ENCODE data around the gene OMA1.

The OMA1 gene

DNA sequence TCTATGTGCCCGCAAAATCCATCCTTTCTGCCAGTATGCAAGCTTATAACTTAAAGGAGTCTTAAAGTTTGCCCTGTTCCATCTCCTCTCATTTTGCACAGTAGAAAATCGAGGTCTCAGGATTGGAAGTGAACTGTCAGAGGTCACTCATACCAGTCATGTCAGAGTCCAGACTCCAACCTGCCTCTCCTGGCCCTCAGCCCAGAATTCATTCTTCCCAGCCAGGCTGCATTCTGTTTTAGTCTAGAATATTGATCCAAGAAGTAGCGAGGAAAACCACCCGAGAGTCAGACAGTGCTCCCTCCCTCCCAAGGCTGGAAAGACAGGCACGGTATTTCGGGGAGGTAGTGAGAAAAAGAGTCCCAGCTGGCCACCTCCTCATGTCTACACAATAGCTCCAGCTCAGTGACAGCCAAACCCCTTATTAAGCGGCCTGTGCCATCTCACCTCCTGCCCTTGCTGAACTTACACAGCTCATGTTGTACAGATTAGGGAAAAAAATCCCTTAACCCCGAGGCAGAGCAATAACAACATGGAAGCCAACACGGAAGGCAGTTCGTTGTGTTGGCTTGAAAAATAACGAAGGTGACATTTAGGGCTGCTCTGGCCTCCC is 89.4 kb downstream of the OMA1 start:
- no peak for DNase-seq

DNA sequence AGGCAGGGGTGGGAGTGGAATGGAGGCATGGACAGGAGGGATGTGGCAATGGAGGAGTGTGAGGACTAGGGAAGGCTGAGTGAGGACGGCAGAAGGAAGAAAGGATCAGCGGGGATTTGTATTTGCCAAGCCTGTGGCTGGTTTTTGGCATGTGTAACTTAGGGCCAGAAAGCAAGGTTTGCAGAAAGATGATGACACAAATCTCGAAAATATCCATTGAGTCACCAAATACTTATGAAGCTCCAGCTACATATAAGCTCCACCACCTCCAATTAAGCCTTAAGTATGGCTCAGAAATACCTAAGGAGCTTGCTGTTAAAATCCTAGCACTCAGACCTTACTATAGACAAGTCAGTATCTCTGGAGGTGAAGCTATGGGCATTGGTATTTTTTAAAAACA is 90.1 kb downstream of the OMA1 start:
- no peak for DNase-seq

DNA sequence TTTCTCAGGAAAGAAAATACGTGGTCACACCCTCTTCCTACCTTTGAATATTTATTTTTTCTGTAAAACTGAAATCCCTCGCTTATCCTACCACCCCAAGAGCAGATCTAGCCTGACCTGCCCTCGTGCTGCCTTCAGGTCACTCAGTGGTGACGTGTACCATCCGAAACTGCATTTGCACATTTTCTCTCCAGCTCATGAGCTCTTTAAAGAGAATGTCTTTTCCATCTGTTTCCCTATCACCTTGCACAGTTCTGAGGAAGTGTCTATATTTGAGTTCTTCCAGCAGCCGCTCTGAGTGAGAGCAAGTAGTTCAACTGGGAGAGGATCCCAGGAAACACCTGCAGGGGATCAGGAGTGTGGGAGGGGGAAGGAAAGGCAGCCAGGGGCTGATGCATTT is 91.7 kb downstream of the OMA1 start:
- no peak for DNase-seq

DNA sequence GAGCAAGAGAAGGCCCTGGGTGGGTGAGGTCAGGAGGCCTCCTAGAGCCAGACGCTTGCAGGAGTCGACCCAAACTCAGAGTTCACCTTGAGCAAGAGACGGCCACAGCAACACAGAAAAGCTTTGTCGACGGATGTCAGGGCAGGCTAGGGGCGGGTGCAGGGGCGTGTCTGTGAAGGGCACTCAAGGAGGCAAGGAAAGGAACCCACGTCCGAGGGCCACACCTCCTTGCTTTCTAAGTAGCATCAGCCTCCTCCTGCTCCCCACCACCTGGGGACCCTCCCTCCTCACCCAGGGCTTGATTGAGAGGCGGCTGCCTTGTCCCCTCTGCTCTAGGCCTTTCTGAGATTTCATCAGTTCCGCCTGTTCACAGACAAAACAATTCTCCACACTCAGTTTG is 92.1 kb downstream of the OMA1 start:
- no peak for DNase-seq

DNA sequence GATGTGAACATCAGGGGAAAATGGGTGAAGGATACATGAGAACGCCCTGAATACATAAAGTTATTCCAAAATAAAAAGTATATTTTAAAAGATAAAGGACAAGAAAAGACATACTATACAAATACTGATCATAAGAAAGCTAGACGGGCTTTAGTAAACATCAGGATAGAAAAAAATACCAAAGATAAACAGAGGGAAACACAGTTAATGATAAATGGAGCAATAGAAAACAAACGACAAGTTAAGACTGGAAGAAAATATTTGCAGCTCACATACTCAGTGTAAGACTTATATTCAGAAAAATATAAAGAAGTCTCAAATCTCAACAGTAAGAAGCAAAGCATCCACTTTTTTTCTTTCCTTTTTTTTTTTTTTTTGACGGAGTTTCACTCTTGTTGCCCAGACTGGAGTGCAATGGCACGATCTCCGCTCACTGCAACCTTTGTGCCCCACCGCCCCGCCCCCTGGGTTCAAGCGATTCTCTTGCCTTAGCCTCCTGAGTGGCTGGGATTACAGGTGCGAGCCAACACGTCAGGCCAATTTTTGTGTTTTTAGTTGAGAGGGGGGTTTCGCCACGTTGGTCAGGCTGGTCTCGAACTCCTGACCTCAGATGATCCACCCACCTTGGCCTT is 94.8 kb downstream of the OMA1 start:
- DNase-seq = no peak

DNA sequence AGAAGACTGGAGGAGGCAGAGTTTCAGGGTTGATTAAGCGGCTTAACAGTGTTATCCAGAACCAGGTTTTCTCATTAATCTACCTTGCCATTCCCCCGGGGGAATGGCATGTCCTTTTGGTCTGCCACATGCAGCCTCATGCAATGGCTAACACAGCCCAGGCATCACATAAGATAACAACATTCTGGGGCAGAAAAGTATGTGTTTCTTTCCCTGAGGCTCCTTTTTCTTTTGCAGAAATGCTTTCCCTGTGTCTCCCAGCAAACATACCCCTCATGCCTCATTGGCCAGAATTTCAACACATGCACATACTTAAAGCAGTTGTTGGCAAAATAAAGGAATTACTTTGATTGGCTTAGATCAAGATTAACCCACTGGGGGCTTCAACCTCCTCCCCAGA is 98.6 kb downstream of the OMA1 start:
- no peak for DNase-seq

DNA sequence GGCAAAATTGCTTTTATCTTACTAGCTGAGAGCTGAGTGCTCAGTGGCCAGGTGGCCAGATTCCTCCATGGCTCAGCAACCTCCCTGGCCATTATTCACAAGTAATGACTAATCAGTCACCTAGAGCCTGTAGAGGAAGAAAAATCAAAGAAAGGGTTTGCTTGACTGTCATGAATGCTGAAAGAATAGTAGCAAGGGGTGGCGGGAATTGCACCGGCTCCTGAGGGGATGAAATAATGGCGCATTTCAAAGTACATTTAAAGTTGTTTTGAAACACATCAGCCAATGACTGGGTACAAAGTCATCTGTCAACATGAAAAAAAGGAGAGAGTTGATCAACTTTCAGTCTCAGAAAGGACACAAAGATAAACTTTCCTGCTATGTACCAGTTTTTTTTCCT is 99.5 kb downstream of the OMA1 start:
- no peak for DNase-seq

DNA sequence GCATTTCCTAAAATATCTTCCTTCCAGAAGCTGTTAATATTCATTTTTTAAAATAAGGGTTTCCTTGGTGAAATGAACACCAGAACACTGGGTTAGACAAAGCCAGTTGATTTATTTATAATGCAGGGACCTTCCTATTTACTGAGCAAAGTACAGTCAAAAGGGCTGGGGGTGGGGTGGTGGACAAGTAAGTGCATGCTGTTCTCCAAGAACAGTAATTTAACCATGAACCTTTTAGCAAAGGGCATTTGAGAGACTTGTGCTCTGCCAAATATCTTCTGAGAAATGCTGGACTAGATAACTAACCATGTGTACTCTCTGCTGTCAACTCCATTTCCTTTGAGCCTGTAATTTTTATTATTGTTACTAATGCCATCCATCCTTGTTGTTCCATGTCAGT is 100.2 kb downstream of the OMA1 start:
- no peak for DNase-seq

DNA sequence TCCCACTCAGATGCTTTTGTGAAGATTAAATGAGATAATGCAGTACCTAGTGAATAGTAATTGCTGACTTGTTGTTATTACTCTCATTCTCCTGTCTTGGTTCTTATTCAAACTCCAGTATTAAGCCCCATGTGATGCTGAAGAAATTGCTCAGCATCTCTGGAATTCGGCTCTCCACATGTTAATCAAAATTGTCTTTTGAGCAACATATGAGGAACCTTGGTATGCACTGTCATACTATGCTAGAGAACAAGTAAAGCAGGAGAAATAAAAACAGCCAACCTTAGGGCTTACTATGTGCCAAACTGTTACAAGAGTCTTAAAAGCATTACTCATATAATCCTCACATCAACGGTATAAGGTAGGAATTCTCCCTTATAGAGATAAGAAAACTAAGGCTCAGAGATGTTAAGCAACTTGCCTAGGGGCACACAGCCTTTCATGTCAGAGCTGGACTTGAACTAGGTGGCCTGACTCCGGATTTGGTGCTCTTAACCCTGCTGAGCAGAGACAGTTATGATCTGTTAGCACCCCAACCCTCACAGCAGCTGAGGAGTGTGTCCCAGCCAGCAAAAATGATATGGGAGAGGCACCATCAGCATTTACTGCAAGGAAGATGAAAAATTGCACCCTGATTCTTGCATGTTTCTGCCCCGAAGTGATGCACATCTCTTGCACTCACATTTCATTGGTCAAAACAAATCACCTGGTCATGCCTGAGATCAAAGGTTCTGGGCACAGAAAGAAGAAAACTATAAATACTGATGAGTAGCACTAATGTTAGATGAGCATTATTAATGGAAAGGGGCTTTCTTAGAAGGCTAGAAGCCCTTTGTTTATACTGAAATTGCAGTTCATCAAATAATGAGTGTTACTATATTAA is 102.3 kb downstream of the OMA1 start:
- DNase-seq = no peak

DNA sequence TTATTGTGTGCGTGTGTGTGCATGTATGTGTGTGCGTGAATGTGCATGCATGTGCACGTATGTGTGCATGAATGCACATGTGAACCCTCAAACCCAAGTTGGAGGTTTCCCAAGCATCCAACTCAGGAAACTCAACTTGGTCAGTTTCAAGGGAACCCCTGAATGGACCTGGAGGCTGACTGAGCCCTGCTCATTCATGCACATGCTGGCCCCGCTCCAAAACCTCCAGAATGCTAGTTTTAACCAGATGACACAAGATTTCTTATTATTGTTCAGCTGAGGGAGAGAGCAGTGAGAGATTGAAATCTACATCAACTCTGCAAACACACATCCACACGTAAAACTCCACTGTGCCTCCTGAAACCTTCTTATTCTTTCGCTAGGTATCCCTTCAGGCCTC is 104.4 kb downstream of the OMA1 start:
- DNase-seq = no peak

DNA sequence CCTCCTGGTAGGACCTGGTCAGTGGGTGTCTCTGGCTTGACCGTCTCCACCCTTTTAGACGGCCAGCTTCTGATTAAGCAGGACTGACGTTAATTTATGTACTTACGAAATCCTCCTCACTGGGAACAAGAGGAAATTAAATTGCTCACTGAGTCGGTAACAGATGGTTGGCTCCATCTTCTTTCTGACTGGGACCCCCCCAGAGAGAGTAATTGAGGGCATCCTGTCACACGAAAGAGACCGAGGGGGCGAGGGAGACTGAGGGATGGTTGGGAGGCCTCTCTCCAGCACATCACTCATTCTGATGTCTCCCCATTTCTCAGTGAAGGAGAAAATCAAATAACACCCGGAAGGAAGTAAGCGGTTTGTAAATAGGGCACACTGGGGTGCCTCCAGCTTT is 104.8 kb downstream of the OMA1 start:
- no peak for DNase-seq

DNA sequence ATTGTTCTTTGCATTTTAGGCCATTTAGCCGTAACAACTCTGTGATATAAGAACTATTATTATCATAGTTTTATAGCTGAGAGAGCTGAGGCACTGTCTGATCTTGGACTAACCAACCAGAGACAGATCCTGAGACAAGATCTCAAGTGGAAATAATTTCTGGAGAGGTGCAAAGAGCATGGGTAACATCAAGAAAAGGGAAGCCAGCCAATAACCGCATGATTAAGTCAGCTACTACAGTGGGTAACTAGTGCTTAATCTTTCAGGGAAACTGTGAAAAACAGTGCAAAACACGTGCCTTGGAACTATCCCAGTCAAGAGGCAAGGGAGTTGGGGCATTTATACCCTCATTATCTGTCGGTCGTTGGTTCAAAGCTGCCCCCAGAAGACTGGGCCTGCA is 105.8 kb downstream of the OMA1 start:
- DNase-seq = no peak

DNA sequence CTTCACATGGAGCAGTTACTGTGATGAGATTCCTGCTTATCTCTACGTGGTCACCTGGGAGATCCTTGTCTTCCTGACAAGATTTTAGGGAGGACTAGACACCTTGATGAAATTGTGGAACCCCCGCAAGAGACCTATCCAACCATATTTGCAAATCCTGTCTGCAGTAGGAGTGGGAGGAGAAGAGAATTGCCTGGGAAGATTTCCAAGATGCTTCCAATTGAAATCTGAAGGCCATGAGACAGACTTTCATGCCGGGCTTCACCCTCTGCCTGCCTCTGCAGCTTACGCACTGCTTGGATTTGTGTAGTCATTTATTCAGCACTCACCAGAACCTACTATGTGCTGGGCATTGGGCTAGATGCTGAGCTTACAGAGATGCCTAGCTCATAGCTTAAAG is 106.6 kb downstream of the OMA1 start:
- no peak for DNase-seq

DNA sequence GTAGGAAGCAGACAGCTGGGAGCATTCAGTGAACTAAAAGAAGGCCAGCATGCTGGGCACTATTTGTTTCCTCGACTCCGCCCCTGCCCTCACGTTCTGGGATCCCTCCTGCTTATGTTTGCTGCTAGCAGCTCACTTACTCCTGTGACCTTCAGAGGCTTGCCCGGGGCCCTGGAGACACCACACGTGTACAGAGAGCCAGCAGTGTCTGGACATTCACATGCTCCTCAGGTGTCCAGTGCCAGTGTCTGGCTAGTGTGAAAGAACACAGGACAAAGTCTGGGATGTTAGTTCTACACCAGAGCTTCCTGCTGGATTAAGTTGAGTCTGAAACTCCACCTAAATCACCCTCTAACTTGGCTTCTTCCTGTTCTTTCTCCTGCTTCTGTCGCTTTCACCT is 108.1 kb downstream of the OMA1 start:
- DNase-seq = no peak

DNA sequence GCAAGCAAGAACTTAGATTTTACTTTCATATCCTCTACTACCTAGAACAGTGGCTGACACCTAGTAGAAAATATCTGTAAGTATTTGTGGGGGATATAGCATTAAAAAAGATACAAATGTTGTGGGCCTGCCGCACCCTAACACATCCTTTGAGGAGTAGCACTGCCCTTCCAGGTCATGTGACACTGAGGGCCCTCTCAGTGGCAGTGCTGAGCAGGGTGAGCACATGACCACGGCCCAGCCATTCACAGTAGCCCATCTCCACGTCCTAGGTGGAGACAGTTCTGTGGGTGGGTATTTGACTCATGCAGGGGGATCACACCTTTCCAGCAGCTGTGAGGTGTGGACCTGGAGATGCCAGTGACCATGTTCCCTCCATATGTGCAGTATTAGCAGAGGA is 108.9 kb downstream of the OMA1 start:
- no peak for DNase-seq

DNA sequence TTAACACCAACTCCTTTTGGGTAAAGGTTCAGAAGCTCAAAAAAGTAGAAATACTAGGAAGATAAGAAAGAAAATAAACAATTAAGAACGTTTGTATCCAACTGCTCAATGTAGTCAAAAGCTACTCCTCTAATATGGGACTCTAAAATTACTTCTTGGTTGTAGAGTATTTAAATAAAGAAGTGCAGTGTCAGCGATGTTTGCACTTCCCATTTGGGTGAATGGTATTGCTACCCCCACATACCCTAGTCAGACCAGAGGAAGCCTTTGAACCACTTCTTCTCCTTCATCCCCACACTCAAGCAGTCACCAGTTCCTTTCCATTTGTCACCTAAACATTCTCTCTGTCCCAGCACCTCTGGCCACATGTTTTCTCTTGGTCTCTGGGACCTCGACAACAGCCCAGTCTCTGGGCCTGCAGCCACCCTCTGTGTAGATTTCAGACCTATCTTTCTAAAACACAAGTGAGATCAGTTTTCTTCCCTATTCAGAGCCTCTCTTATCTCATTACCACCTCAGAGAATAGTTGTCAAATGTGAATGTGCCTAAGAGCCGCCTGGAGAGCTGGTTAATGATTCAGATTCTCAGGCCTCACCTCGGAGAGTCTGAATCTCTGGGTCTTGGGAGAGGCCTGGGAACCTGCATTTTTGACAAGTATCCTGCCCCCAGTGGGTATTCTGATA is 109.8 kb downstream of the OMA1 start:
- DNase-seq = no peak

DNA sequence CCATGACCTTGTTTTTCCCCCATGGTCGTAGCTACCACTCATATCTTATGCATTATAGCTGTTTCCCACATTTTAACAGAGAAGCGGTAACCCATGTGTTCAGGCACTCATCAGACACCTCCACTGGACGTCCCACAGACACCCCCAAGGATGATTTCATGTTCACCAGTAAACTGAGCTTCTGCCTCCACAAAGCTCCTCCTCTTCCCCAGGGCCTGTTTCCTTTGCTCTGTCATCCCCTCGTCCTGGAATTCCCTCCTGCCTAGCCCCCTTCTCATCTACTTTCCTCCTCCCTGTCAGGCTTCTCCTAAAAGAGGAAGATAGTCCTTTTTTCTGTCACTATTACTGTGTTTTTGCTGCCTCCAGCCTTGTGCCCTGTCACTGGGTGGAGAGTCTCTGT is 111.2 kb downstream of the OMA1 start:
- DNase-seq = no peak

DNA sequence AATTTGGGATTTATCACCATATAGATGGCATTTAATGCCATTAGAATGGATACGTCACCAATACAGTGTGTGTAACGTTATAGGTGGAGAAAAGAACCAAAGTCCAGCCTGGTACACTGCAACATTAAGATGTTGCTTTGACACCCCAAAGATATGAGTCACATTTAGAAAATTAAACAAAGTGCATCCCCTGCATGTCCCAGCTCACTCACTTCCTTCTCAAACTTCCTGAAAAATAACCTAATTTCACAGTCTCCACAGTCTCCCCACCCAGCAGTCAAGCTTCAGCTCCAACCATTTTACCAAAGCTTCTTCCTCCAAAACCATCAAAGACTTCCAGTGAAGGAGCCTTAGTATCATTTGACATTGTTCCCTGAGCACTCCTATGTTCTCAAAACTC is 111.9 kb downstream of the OMA1 start:
- no peak for DNase-seq

DNA sequence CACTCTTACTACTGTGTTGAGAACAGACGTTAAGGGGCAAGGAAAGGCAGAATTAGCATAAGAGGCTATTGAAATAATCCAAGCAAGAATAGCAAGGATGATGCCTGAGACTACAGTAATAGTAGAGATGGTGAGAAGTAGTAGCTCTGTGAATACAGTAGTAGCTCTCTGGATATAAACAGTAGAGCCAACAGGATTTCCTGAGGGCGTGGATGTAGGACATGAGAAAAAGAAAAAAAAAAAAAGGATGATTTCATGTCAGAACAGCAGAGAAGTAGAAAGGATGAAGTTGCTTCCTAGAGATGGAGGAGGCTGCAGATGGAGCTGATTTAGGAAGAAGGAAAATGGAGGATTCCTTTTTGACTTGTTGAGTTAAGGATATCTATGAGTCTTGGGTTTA is 112.3 kb downstream of the OMA1 start:
- no peak for DNase-seq

DNA sequence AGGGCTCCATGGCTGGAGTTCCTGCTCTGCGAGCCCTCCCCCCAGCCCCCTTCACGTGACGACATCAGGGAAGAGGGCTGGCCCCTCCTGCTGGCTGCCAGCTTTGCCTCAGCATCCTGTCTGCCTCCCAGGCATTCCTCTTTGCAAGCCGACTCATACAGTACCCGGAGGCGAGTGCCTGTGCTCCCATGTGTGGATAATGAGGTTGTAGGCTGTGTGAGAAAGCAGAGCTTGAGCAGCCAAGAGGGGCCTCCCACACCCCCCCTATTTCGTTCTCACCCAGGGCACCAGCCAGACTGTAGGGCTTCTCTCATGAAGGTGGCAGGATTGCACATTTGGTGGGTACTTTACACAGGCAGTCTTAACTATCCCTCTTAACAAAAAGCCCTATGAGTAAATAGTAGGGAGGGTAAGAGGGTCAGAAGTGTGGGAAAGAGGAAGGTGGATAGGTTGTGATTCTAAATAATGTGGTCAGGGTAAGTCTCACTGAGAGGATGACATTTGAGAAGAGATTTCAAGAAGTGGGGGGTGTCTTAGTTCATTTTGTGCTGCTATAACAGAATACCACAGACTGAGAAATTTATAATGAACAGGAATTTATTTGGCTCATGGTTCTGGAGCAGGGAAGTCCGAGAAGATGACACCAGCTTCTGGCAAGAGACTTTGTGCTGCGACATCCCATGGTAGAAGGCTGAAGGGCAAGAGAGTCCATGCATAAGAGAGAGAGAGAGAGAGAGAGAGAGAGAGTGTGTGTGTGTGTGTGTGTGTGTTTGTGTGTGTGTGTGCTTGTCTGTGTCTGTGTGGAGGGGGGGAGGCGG is 113.5 kb downstream of the OMA1 start:
- DNase-seq = no peak

DNA sequence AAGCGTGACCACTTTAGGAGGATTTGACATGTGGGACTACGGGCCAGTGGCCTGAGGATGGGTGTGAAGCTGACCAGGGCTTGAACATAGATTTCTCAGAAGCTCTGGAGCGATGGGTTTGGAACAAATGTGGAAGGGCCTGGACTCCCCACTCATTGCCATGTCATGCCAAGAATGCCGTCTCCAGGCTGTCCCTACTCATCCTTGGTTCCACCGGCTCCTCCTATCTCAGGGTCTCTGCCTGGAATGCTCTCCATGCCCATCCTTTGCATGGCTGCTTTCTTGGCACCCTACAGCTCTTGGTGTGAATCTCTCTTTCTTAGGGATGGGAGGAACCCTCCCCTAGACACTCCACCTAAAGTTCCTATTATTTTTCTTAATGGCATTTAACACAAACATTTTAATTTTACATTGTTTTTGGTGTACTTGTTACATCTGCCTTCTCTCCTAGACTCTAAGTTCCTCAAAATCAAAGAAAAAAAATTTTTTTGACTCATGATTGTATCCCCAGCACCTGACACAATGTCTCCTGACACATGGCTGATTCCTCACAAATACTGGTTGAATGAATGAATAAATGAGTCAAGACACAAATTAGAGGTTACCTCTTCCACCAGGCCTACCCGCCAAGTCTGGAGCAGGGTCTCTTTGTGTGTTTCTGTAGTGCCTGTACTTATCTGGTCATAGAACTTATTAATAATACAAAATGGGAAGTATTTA is 114.5 kb downstream of the OMA1 start:
- no peak for DNase-seq

All from activated gamma-delta T cell (primary cell).